Trophoblast cell (in vitro differentiated cells and primary cell): ENCODE data around the gene CHURC1.
A peak's percentile ranks its signal among the peaks of the same experiment; 100 is the strongest.
"Not testable (repeated sequence)": the region's sequence is repeated elsewhere in the genome, so short reads cannot be mapped to it uniquely, and the experiment has no call there.

Experiments used
- DNase-seq, 2 donors: peaks; one replicate each; pipeline ENCODE4 v3.0.0-alpha.2; 2016
- H2AFZ ChIP-seq: 2 replicates; pipeline ENCODE4 v1.6.1; 2013; ENCODE audit warnings: low read length, moderate library complexity, mild to moderate bottlenecking; ENCODE audit not compliant: insufficient read depth, poor library complexity
- H2AK5ac ChIP-seq: 2 replicates; pipeline ENCODE4 v1.6.1; 2013; ENCODE audit warnings: mild to moderate bottlenecking, low read length
- H2BK120ac ChIP-seq: 2 replicates; pipeline ENCODE4 v1.6.1; 2013; ENCODE audit warnings: low read length, mild to moderate bottlenecking, moderate library complexity; ENCODE audit not compliant: insufficient read depth, poor library complexity
- H2BK12ac ChIP-seq: 2 replicates; pipeline ENCODE4 v1.6.1; 2013; ENCODE audit warnings: mild to moderate bottlenecking, low read length, moderate library complexity
- H2BK5ac ChIP-seq: 2 replicates; pipeline ENCODE4 v1.6.1; 2013; ENCODE audit warnings: low read length, low read depth, moderate library complexity, mild to moderate bottlenecking; ENCODE audit not compliant: poor library complexity
- H3K14ac ChIP-seq: 2 replicates; pipeline ENCODE4 v1.6.1; 2013; ENCODE audit warnings: mild to moderate bottlenecking, low read length
- H3K18ac ChIP-seq: 2 replicates; pipeline ENCODE4 v1.6.1; 2013; ENCODE audit warnings: mild to moderate bottlenecking, low read length
- H3K23ac ChIP-seq: 2 replicates; pipeline ENCODE4 v1.6.1; 2013; ENCODE audit warnings: low read length
- H3K27ac ChIP-seq: 2 replicates; pipeline ENCODE4 v1.5.1; 2013; ENCODE audit warnings: low read depth, mild to moderate bottlenecking, inconsistent platforms, low read length, moderate library complexity
- H3K27me3 ChIP-seq: 2 replicates; pipeline ENCODE4 v1.6.1; 2013; ENCODE audit warnings: inconsistent platforms, mild to moderate bottlenecking, low read length, moderate library complexity; ENCODE audit not compliant: insufficient read depth
- H3K36me3 ChIP-seq, 2 experiments: 1 replicate in 1 of 2; 2 replicates in 1 of 2; pipeline ENCODE4 v1.6.1; 2013; ENCODE audit warnings: low read length in 2 of 2, mild to moderate bottlenecking in 2 of 2, moderate library complexity in 1 of 2; ENCODE audit not compliant: insufficient read depth in 2 of 2, control insufficient read depth in 1 of 2
- H3K4ac ChIP-seq: 2 replicates; pipeline ENCODE4 v1.6.1; 2013; ENCODE audit warnings: low read depth, mild to moderate bottlenecking, low read length, moderate library complexity
- H3K4me1 ChIP-seq, 2 experiments: 1 replicate in 1 of 2; 2 replicates in 1 of 2; pipeline ENCODE4 v1.6.1; 2013; ENCODE audit warnings: low read length in 2 of 2, mild to moderate bottlenecking in 2 of 2, moderate library complexity in 1 of 2; ENCODE audit not compliant: insufficient read depth in 2 of 2, control insufficient read depth in 1 of 2
- H3K4me2 ChIP-seq: 2 replicates; pipeline ENCODE4 v1.6.1; 2013; ENCODE audit warnings: inconsistent platforms, mild to moderate bottlenecking, low read length, moderate library complexity
- H3K4me3 ChIP-seq: 2 replicates; pipeline ENCODE4 v1.5.1; 2013; ENCODE audit warnings: mild to moderate bottlenecking, low read depth, low read length, inconsistent platforms
- H3K79me1 ChIP-seq: one replicate; pipeline ENCODE4 v1.6.1; 2013; ENCODE audit warnings: low read length
- H3K79me2 ChIP-seq: 2 replicates; pipeline ENCODE4 v1.6.1; 2013; ENCODE audit warnings: low read length, mild to moderate bottlenecking; ENCODE audit not compliant: control insufficient read depth, insufficient read depth, poor library complexity
- H3K9ac ChIP-seq: 2 replicates; pipeline ENCODE4 v1.6.1; 2013; ENCODE audit warnings: mild to moderate bottlenecking, low read length
- H3K9me3 ChIP-seq: 2 replicates; pipeline ENCODE4 v1.6.1; 2013; ENCODE audit warnings: low read depth, mild to moderate bottlenecking, control low read depth, inconsistent platforms, low read length; ENCODE audit not compliant: insufficient read depth
- H4K12ac ChIP-seq: 2 replicates; pipeline ENCODE4 v1.6.1; 2013; ENCODE audit warnings: low read depth, mild to moderate bottlenecking, low read length, moderate library complexity
- H4K8ac ChIP-seq: 2 replicates; pipeline ENCODE4 v1.6.1; 2013; ENCODE audit warnings: low read depth, mild to moderate bottlenecking, low read length, moderate library complexity
- H4K91ac ChIP-seq: one replicate; pipeline ENCODE4 v1.6.1; 2013; ENCODE audit warnings: low read depth, mild to moderate bottlenecking, low read length, moderate library complexity
- WGBS: extraction: QIAGEN DNeasy Blood & Tissue Kit; methylation state at CpG from one replicate; pipeline ENCODE4 v1.1.7; 2013; ENCODE audit warnings: missing lambda C conversion rate; ENCODE audit not compliant: insufficient read length, insufficient coverage; ENCODE audit errors: extremely low coverage; 5-methylcytosine and 5-hydroxymethylcytosine counted together

CHURC1 gene

DNA sequence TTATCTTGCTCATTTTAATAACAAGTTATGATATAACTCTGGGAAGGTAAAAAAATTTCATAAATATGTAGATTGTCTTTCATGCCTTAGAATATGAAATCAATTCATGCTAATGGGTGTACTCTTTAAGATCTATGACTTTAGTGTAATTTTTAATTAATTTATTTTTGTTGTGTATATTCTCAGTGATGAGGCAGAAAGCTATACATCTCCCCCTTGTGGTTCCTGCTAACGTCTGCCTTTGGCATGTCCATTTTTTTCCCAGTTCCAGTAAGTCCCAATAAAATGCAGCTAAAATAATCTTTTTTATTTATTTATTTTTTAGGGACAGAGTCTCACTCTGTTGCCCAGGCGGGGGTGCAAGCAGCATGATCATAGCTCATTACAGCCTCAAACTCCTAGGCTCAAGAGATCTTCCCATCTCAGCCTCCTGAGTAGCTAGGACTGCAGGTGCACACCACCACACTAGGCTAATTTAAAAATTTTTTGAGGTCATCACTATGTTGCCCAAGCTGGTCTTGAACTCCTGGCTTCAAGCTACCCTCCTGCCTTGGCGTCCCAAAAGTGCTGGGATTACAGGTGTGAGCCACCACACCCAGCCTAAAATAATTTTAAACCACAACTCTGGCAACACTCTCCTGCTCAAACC is 3.3 kb upstream of the CHURC1 start:
- no peak overlapping the region for H2AFZ ChIP-seq
- H3K4ac ChIP-seq: no peak overlapping the region
- H3K9me3 ChIP-seq: no peaks in the 10 kb centered on the region
- H4K8ac ChIP-seq: no peak overlapping the region
- no peak overlapping the region for H3K18ac ChIP-seq
- H3K4me2 ChIP-seq: no peak overlapping the region
- no peaks in the 10 kb centered on the region for H3K27me3 ChIP-seq
- H3K4me1 ChIP-seq: peaks cover 2 to 4% of the 10 kb centered on the region in 2 experiments
- peaks cover 6% of the 10 kb centered on the region for H3K79me2 ChIP-seq
- H2BK120ac ChIP-seq: no peak overlapping the region
- H3K36me3 ChIP-seq: no peaks in the 10 kb centered on the region
- no peak overlapping the region for H3K27ac ChIP-seq
- H3K4me3 ChIP-seq: no peak overlapping the region
- no peak overlapping the region for H2BK5ac ChIP-seq
- WGBS: no CpG with 5 or more reads among the region's 3 CpGs
- H3K23ac ChIP-seq: no peak overlapping the region
- H3K14ac ChIP-seq: no peak overlapping the region
- no peak overlapping the region for H4K12ac ChIP-seq
- no peak overlapping the region for H3K9ac ChIP-seq
- DNase-seq: peak in 1 of 2 donors; percentile 46
- peaks cover 4% of the 10 kb centered on the region for H3K79me1 ChIP-seq
- no peak overlapping the region for H2BK12ac ChIP-seq
- no peak overlapping the region for H2AK5ac ChIP-seq
- no peak overlapping the region for H4K91ac ChIP-seq

- Histone ChIP-seq H3K18ac (no peak overlapping the region), H3K79me1 (peaks cover 4% of the 10 kb centered on the region), H2BK12ac (no peak overlapping the region), H3K14ac (no peak overlapping the region), H3K9me3 (no peaks in the 10 kb centered on the region), H3K4me2 (no peak overlapping the region), H2AFZ (no peak overlapping the region), H2BK120ac (no peak overlapping the region), H3K27me3 (no peaks in the 10 kb centered on the region), H2AK5ac (no peak overlapping the region), H4K8ac (no peak overlapping the region), H3K79me2 (peaks cover 6% of the 10 kb centered on the region), H3K4me1 (peaks cover 2 to 4% of the 10 kb centered on the region in 2 experiments), H3K27ac (no peak overlapping the region), H3K23ac (no peak overlapping the region), H3K36me3 (no peaks in the 10 kb centered on the region), H3K4me3 (no peak overlapping the region), H4K12ac (no peak overlapping the region), H4K91ac (no peak overlapping the region), H3K9ac (no peak overlapping the region), H2BK5ac (no peak overlapping the region), H3K4ac (no peak overlapping the region)
- WGBS: no CpG with 5 or more reads among the region's 1 CpG
- no peak for DNase-seq
These were observed 2.0 kb upstream of the CHURC1 start for GRCh38 chr14:64912261-64912660.

DNA sequence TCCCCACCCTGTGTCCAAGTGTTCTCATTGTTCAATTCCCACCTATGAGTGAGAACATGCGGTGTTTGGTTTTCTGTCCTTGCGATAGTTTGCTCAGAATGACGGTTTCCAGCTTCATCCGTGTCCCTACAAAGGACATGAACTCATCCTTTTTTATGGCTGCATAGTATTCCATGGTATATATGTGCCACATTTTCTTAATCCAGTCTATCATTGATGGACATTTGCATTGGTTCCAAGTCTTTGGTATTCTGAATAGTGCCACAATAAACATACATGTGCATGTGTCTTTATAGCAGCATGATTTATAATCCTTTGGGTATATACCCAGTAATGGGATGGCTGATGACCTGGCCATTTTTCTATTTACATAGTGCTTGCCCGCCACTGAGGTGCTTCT is 778 bp upstream of the CHURC1 start:
- not testable (repeated sequence) for H3K79me2 ChIP-seq, H3K4me1 ChIP-seq, H4K8ac ChIP-seq, H2AK5ac ChIP-seq, H4K91ac ChIP-seq, H2AFZ ChIP-seq, H4K12ac ChIP-seq, H3K9me3 ChIP-seq, H3K79me1 ChIP-seq, H3K23ac ChIP-seq, H3K9ac ChIP-seq, H3K36me3 ChIP-seq, H3K4ac ChIP-seq, H2BK120ac ChIP-seq, H3K27ac ChIP-seq, H3K4me3 ChIP-seq, DNase-seq, H3K18ac ChIP-seq, H3K4me2 ChIP-seq, H2BK12ac ChIP-seq, H3K14ac ChIP-seq, H3K27me3 ChIP-seq, H2BK5ac ChIP-seq
- no CpG with 5 or more reads among the region's 5 CpGs for WGBS

GRCh38 chr14:64915029-64915424 is 772 bp downstream of the CHURC1 start:
- Histone ChIP-seq H4K8ac (peak overlapping the region; percentile 97), H4K91ac (no peak overlapping the region), H3K18ac (no peak overlapping the region), H2AFZ (no peak overlapping the region), H3K36me3 (no peaks in the 10 kb centered on the region), H3K4me1 (peaks cover 2 to 8% of the 10 kb centered on the region in 2 experiments), H3K14ac (no peak overlapping the region), H3K27ac (no peak overlapping the region), H3K4ac (peak overlapping the region; percentile 93), H4K12ac (no peak overlapping the region), H2AK5ac (no peak overlapping the region), H2BK120ac (no peak overlapping the region), H3K4me3 (peak overlapping the region; percentile 91), H3K9ac (peak overlapping the region; percentile 88), H2BK5ac (no peak overlapping the region), H2BK12ac (no peak overlapping the region), H3K27me3 (no peaks in the 10 kb centered on the region), H3K79me2 (peaks cover 6% of the 10 kb centered on the region), H3K23ac (no peak overlapping the region), H3K79me1 (peaks cover 4% of the 10 kb centered on the region), H3K4me2 (peak overlapping the region; percentile 79), H3K9me3 (no peaks in the 10 kb centered on the region)
- WGBS: no CpG with 5 or more reads among the region's 4 CpGs
- DNase-seq: no peak
